Activated naive CD8-positive, alpha-beta T cell treated with anti-CD3 and anti-CD28 coated beads for 36 hours (primary cell): ENCODE measurements around the gene LRRC8E. TPM values are rescaled to one million over a fixed set of nuclear protein-coding genes. Genes with fewer than 3 reads are reported as not detected.

Source experiments
- DNase-seq: peaks from one replicate; pipeline ENCODE4 v3.0.0; 2021
- H3K27ac Mint-ChIP-seq: one replicate; pipeline ENCODE4 v1.8.0; 2022; ENCODE audit warnings: mild to moderate bottlenecking, moderate library complexity, mixed read lengths
- H3K27me3 Mint-ChIP-seq: one replicate; pipeline ENCODE4 v1.8.0; 2022; ENCODE audit warnings: mild to moderate bottlenecking, mixed read lengths
- H3K36me3 Mint-ChIP-seq: one replicate; pipeline ENCODE4 v1.8.0; 2021; ENCODE audit warnings: mild to moderate bottlenecking, mixed read lengths
- H3K4me1 Mint-ChIP-seq: one replicate; pipeline ENCODE4 v1.8.0; 2021; ENCODE audit warnings: mixed read lengths
- H3K4me3 Mint-ChIP-seq: one replicate; pipeline ENCODE4 v1.8.0; 2022; ENCODE audit warnings: mild to moderate bottlenecking, moderate library complexity, mixed read lengths
- H3K9me3 Mint-ChIP-seq: one replicate; pipeline ENCODE4 v1.8.0; 2022; ENCODE audit warnings: mixed read lengths
- total RNA-seq, 2 experiments: library from RNA; stranded (reverse); gene quantifications; one replicate each; pipeline ENCODE4 v1.2.3, GENCODE V29; 2021

Gene LRRC8E
- total RNA-seq, 2 experiments from 2014 or later: not detected

GRCh38 chr19:7869910-7870511 is 18.3 kb upstream of the LRRC8E start:
- DNase-seq: peak; percentile 59
- Mint-ChIP-seq H3K27me3 (peaks cover 59% of the 10 kb centered on the region), H3K4me1 (peaks cover 32% of the 10 kb centered on the region), H3K9me3 (no peaks in the 10 kb centered on the region), H3K4me3 (peak overlapping the region; percentile 50), H3K27ac (no peak overlapping the region), H3K36me3 (no peaks in the 10 kb centered on the region)

GRCh38 chr19:7870571-7871436 is 17.5 kb upstream of the LRRC8E start:
- peak; percentile 76 for DNase-seq
- H3K27me3 Mint-ChIP-seq: peaks cover 55% of the 10 kb centered on the region
- no peak overlapping the region for H3K27ac Mint-ChIP-seq
- peaks cover 27% of the 10 kb centered on the region for H3K4me1 Mint-ChIP-seq
- no peaks in the 10 kb centered on the region for H3K36me3 Mint-ChIP-seq
- H3K9me3 Mint-ChIP-seq: no peaks in the 10 kb centered on the region
- peak overlapping the region; percentile 10 for H3K4me3 Mint-ChIP-seq

GRCh38 chr19:7871437-7872305 is 16.6 kb upstream of the LRRC8E start:
- no peak overlapping the region for H3K27ac Mint-ChIP-seq
- no peaks in the 10 kb centered on the region for H3K9me3 Mint-ChIP-seq
- H3K36me3 Mint-ChIP-seq: no peaks in the 10 kb centered on the region
- peak; percentile 88 for DNase-seq
- H3K27me3 Mint-ChIP-seq: peaks cover 52% of the 10 kb centered on the region
- H3K4me3 Mint-ChIP-seq: peak overlapping the region; percentile 48
- peaks cover 27% of the 10 kb centered on the region for H3K4me1 Mint-ChIP-seq

GRCh38 chr19:7872306-7873204 is 15.8 kb upstream of the LRRC8E start:
- DNase-seq: no peak
- Mint-ChIP-seq H3K4me1 (peaks cover 27% of the 10 kb centered on the region), H3K9me3 (no peaks in the 10 kb centered on the region), H3K36me3 (no peaks in the 10 kb centered on the region), H3K27me3 (peaks cover 47% of the 10 kb centered on the region), H3K27ac (no peak overlapping the region), H3K4me3 (no peak overlapping the region)

GRCh38 chr19:7873304-7874075 is 14.8 kb upstream of the LRRC8E start:
- Mint-ChIP-seq H3K4me3 (peak overlapping the region; percentile 72), H3K27me3 (peaks cover 45% of the 10 kb centered on the region), H3K9me3 (no peaks in the 10 kb centered on the region), H3K4me1 (peaks cover 26% of the 10 kb centered on the region), H3K27ac (no peak overlapping the region), H3K36me3 (no peaks in the 10 kb centered on the region)
- no peak for DNase-seq

GRCh38 chr19:7874076-7874896 is 14.0 kb upstream of the LRRC8E start, which contains the start of gene PRR36:
Gene PRR36, minus strand, starts transcription at chr19:7874390. Its CDS starts 701 bp downstream, at chr19:7873689.
- Mint-ChIP-seq H3K4me3 (peak within 1 kb of the TSS; percentile 72), H3K4me1 (peaks cover 24% of the 10 kb centered on the region), H3K36me3 (no peaks in the 10 kb centered on the region), H3K27ac (no peak within 1 kb of the TSS), H3K27me3 (peaks cover 45% of the 10 kb centered on the region), H3K9me3 (no peaks in the 10 kb centered on the region)
- DNase-seq: peak; percentile 33

- Mint-ChIP-seq H3K9me3 (no peaks in the 10 kb centered on the region), H3K36me3 (no peaks in the 10 kb centered on the region), H3K27me3 (peaks cover 45% of the 10 kb centered on the region), H3K27ac (no peak overlapping the region), H3K4me3 (peak overlapping the region; percentile 40), H3K4me1 (peaks cover 24% of the 10 kb centered on the region)
- DNase-seq: no peak
Observed at GRCh38 chr19:7874897-7875273, 13.4 kb upstream of the LRRC8E start.

GRCh38 chr19:7877249-7877836 is 11.0 kb upstream of the LRRC8E start:
- H3K27me3 Mint-ChIP-seq: peaks cover 29% of the 10 kb centered on the region
- no peaks in the 10 kb centered on the region for H3K9me3 Mint-ChIP-seq
- no peak overlapping the region for H3K4me3 Mint-ChIP-seq
- peaks cover 7% of the 10 kb centered on the region for H3K4me1 Mint-ChIP-seq
- no peaks in the 10 kb centered on the region for H3K36me3 Mint-ChIP-seq
- DNase-seq: no peak
- H3K27ac Mint-ChIP-seq: no peak overlapping the region

GRCh38 chr19:7879111-7879807 is 9.1 kb upstream of the LRRC8E start:
- Mint-ChIP-seq H3K4me1 (peaks cover 4% of the 10 kb centered on the region), H3K27ac (no peak overlapping the region), H3K27me3 (peaks cover 16% of the 10 kb centered on the region), H3K4me3 (no peak overlapping the region), H3K9me3 (no peaks in the 10 kb centered on the region), H3K36me3 (no peaks in the 10 kb centered on the region)
- DNase-seq: no peak

- Mint-ChIP-seq H3K27ac (no peak overlapping the region), H3K27me3 (peaks cover 11% of the 10 kb centered on the region), H3K4me3 (no peak overlapping the region), H3K4me1 (peaks cover 2% of the 10 kb centered on the region), H3K36me3 (no peaks in the 10 kb centered on the region), H3K9me3 (no peaks in the 10 kb centered on the region)
- DNase-seq: no peak
Observed at GRCh38 chr19:7879836-7880235, 8.5 kb upstream of the LRRC8E start.

- no peaks in the 10 kb centered on the region for H3K9me3 Mint-ChIP-seq
- H3K36me3 Mint-ChIP-seq: no peaks in the 10 kb centered on the region
- peaks cover 9% of the 10 kb centered on the region for H3K27me3 Mint-ChIP-seq
- no peak for DNase-seq
- no peaks in the 10 kb centered on the region for H3K4me1 Mint-ChIP-seq
- no peak overlapping the region for H3K27ac Mint-ChIP-seq
- no peak overlapping the region for H3K4me3 Mint-ChIP-seq
Observed at GRCh38 chr19:7881910-7882309, 6.4 kb upstream of the LRRC8E start.

- Mint-ChIP-seq H3K27me3 (peaks cover 12% of the 10 kb centered on the region), H3K4me3 (no peak overlapping the region), H3K27ac (no peak overlapping the region), H3K4me1 (no peaks in the 10 kb centered on the region), H3K36me3 (no peaks in the 10 kb centered on the region), H3K9me3 (no peaks in the 10 kb centered on the region)
- no peak for DNase-seq
Observed at GRCh38 chr19:7883105-7883504, 5.2 kb upstream of the LRRC8E start.
